ENCODE measurements around the gene TXNDC5.

DNA sequence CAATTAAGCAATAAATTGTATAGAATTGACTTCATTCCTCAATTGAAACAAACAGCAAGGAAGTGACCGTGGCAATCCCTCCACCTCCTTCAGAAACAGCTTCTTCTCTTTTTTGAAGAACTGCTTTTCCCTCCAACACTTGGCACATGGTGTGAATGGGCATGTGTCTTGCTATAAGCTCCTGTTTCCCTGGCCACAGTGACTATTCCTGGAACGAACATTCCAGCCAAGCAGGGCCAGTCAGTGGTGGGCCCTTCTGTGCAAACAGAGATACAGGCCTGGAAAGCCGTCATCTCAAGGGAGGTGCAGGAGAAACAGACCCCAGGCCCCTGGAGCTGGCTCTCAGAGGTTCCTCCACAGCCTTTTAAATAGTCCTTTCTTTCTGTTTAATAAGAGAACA, 6.9 kb downstream of the TXNDC5 start:
- TF ChIP-seq, protein P1, sequence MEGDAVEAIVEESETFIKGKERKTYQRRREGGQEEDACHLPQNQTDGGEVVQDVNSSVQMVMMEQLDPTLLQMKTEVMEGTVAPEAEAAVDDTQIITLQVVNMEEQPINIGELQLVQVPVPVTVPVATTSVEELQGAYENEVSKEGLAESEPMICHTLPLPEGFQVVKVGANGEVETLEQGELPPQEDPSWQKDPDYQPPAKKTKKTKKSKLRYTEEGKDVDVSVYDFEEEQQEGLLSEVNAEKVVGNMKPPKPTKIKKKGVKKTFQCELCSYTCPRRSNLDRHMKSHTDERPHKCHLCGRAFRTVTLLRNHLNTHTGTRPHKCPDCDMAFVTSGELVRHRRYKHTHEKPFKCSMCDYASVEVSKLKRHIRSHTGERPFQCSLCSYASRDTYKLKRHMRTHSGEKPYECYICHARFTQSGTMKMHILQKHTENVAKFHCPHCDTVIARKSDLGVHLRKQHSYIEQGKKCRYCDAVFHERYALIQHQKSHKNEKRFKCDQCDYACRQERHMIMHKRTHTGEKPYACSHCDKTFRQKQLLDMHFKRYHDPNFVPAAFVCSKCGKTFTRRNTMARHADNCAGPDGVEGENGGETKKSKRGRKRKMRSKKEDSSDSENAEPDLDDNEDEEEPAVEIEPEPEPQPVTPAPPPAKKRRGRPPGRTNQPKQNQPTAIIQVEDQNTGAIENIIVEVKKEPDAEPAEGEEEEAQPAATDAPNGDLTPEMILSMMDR (IDR thresholded peaks at IDR 0.05; ENCODE audit: poor library complexity, severe bottlenecking): no peak
- no peak for TF ChIP-seq POLR2AphosphoS5 (IDR thresholded peaks at IDR 0.05)
- TF ChIP-seq SMC3 (conservative IDR thresholded peaks at IDR 0.05; ENCODE audit: poor library complexity): no peak
- no peak for TF ChIP-seq MXI1 (conservative IDR thresholded peaks at IDR 0.05; ENCODE audit: poor library complexity, severe bottlenecking)
- TF ChIP-seq EZH2 (IDR thresholded peaks at IDR 0.05; ENCODE audit: borderline replicate concordance, insufficient read depth, low read length, poor library complexity, severe bottlenecking): no peak
- no peak for TF ChIP-seq TAF1 (IDR thresholded peaks at IDR 0.05; ENCODE audit: low read depth)

Data from neural cell (in vitro differentiated cells).